Endothelial cell of umbilical vein (primary cell): Measurements from ENCODE around the gene AMPH.
"Not testable (repeated sequence)": the region's sequence is repeated elsewhere in the genome, so short reads cannot be mapped to it uniquely, and the experiment has no call there.

Experiments
- EZH2 ChIP-seq: IDR thresholded peaks from 2 replicates; pipeline ENCODE4 v1.6.1; 2012; ENCODE audit warnings: borderline replicate concordance, low read depth, mild to moderate bottlenecking, moderate library complexity, low read length, inconsistent platforms; ENCODE audit not compliant: severe bottlenecking
- FOS ChIP-seq: IDR thresholded peaks from 2 replicates; pipeline ENCODE4 v1.6.1; 2011; ENCODE audit warnings: mild to moderate bottlenecking, low read length, moderate library complexity, borderline replicate concordance; ENCODE audit not compliant: insufficient read depth
- JUN ChIP-seq: IDR thresholded peaks from 2 replicates; pipeline ENCODE4 v1.6.1; 2011; ENCODE audit warnings: borderline replicate concordance, low read depth; ENCODE audit not compliant: insufficient read length, insufficient read depth
- MYC ChIP-seq: IDR thresholded peaks from one replicate; pipeline ENCODE4 v1.6.1; 2011; ENCODE audit warnings: mild to moderate bottlenecking, low read depth, low read length
- POLR2A ChIP-seq: IDR thresholded peaks from 2 replicates; pipeline ENCODE4 v1.6.1; 2012; ENCODE audit warnings: low read depth, mild to moderate bottlenecking, control low read depth, low read length
- POLR2AphosphoS5 ChIP-seq: IDR thresholded peaks from 2 replicates; pipeline ENCODE4 v1.6.1; 2012; ENCODE audit warnings: low read depth, mild to moderate bottlenecking, control low read depth, low read length, moderate library complexity; ENCODE audit not compliant: insufficient read depth
- TF ChIP-seq, protein P1 (sequence below): IDR thresholded peaks from 2 replicates; pipeline ENCODE4 v1.6.1; 2011; ENCODE audit not compliant: insufficient read depth, insufficient read length
- TF ChIP-seq, protein P2 (sequence below), 2 donors: IDR thresholded peaks; 1 replicate in 1 of 2; 2 replicates in 1 of 2; pipeline ENCODE4 v1.5.1; 2011; ENCODE audit warnings: low read length in 2 of 2, mild to moderate bottlenecking in 2 of 2, moderate library complexity in 2 of 2, control low read depth in 1 of 2, inconsistent platforms in 1 of 2, low read depth in 1 of 2; ENCODE audit not compliant: insufficient read depth in 1 of 2; ENCODE audit errors: extremely low read depth in 1 of 2

DNA sequence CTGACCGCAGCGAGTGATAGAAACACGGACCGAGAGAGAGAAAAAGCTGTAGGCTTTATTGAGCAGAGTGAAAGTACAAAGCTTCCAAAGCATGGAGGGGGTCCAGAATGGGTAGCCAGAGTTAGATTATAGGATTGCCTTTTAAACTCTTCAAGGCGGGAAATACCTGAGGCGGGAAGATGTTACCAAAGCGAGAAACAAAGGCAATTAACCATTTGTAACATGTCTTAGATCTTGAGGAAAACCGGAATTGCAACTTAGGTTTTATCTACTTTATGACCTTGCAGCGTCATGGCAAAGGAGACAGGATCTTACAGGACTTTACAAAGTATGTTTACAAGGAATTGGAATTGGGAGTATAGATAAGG, 295.0 kb downstream of the AMPH start:
- TF ChIP-seq, protein P1, sequence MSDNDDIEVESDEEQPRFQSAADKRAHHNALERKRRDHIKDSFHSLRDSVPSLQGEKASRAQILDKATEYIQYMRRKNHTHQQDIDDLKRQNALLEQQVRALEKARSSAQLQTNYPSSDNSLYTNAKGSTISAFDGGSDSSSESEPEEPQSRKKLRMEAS, result not testable (repeated sequence)
- TF ChIP-seq, protein P2, sequence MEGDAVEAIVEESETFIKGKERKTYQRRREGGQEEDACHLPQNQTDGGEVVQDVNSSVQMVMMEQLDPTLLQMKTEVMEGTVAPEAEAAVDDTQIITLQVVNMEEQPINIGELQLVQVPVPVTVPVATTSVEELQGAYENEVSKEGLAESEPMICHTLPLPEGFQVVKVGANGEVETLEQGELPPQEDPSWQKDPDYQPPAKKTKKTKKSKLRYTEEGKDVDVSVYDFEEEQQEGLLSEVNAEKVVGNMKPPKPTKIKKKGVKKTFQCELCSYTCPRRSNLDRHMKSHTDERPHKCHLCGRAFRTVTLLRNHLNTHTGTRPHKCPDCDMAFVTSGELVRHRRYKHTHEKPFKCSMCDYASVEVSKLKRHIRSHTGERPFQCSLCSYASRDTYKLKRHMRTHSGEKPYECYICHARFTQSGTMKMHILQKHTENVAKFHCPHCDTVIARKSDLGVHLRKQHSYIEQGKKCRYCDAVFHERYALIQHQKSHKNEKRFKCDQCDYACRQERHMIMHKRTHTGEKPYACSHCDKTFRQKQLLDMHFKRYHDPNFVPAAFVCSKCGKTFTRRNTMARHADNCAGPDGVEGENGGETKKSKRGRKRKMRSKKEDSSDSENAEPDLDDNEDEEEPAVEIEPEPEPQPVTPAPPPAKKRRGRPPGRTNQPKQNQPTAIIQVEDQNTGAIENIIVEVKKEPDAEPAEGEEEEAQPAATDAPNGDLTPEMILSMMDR (IDR thresholded peaks at IDR 0.05; ENCODE audit: extremely low read depth in 1 of 2, insufficient read depth in 1 of 2, low read depth in 1 of 2, low read length in 2 of 2), result not testable (repeated sequence)
- TF ChIP-seq POLR2AphosphoS5, POLR2A, EZH2, JUN, MYC, FOS: not testable (repeated sequence)
